HCT116 (cell line): Measurements from ENCODE around the gene PTPN12.

Experiments used
- ATF3 ChIP-seq: IDR thresholded peaks from 2 replicates; pipeline ENCODE4 v1.6.1; 2012
- EZH2 ChIP-seq: fragments of 200-600 bp; sonication (generic); IDR thresholded peaks from 2 replicates; pipeline ENCODE4 v1.6.1; 2017; ENCODE audit warnings: antibody characterized with exemption, mixed run types
- EZH2phosphoT487 ChIP-seq: fragments of 200-600 bp; IDR thresholded peaks from 2 replicates; pipeline ENCODE4 v1.6.1; 2018; ENCODE audit warnings: antibody characterized with exemption, borderline replicate concordance
- POLR2A ChIP-seq: IDR thresholded peaks from 2 replicates; pipeline ENCODE4 v1.7.0; 2011; ENCODE audit warnings: borderline replicate concordance; ENCODE audit not compliant: insufficient read depth, insufficient read length; ENCODE audit errors: extremely low read depth
- POLR2AphosphoS5 ChIP-seq: IDR thresholded peaks from 2 replicates; pipeline ENCODE4 v1.6.1; 2011; ENCODE audit warnings: mild to moderate bottlenecking, low read depth, low read length, moderate library complexity
- RAD21 ChIP-seq: IDR thresholded peaks from 2 replicates; pipeline ENCODE4 v1.6.1; 2012; ENCODE audit warnings: low read depth, mild to moderate bottlenecking
- SIN3A ChIP-seq: IDR thresholded peaks from 2 replicates; pipeline ENCODE4 v1.6.1; 2012; ENCODE audit warnings: low read depth
- SP1 ChIP-seq: IDR thresholded peaks from 2 replicates; pipeline ENCODE4 v1.6.1; 2012; ENCODE audit warnings: low read depth
- YY1 ChIP-seq: IDR thresholded peaks from 2 replicates; pipeline ENCODE4 v1.6.1; 2011; ENCODE audit warnings: low read length, low read depth, moderate library complexity, mild to moderate bottlenecking; ENCODE audit not compliant: insufficient replicate concordance; ENCODE audit errors: extremely low read depth
- ZNF274 ChIP-seq: fragments of 200-500 bp; sonication (Bioruptor generic); IDR thresholded peaks from 2 replicates; pipeline ENCODE4 v1.6.1; 2014; ENCODE audit warnings: mild to moderate bottlenecking, low read depth, low read length, inconsistent platforms
- TF ChIP-seq, protein P1 (sequence below), 3 experiments: fragments of 200-600 bp in 1 of 3; sonication (generic) in 1 of 3; IDR thresholded peaks in 2 of 3; conservative IDR thresholded peaks in 1 of 3; 2 replicates each; pipeline ENCODE4 v1.5.1; 2012 to 2017; ENCODE audit warnings: low read depth in 2 of 3, low read length in 2 of 3, antibody characterized with exemption in 1 of 3, borderline replicate concordance in 1 of 3, control low read depth in 1 of 3, mild to moderate bottlenecking in 1 of 3, mixed read lengths in 1 of 3, mixed run types in 1 of 3, moderate library complexity in 1 of 3; ENCODE audit not compliant: insufficient read depth in 1 of 3

- TF ChIP-seq ATF3 = no peak
- TF ChIP-seq SP1 = no peak
- TF ChIP-seq, protein P1, sequence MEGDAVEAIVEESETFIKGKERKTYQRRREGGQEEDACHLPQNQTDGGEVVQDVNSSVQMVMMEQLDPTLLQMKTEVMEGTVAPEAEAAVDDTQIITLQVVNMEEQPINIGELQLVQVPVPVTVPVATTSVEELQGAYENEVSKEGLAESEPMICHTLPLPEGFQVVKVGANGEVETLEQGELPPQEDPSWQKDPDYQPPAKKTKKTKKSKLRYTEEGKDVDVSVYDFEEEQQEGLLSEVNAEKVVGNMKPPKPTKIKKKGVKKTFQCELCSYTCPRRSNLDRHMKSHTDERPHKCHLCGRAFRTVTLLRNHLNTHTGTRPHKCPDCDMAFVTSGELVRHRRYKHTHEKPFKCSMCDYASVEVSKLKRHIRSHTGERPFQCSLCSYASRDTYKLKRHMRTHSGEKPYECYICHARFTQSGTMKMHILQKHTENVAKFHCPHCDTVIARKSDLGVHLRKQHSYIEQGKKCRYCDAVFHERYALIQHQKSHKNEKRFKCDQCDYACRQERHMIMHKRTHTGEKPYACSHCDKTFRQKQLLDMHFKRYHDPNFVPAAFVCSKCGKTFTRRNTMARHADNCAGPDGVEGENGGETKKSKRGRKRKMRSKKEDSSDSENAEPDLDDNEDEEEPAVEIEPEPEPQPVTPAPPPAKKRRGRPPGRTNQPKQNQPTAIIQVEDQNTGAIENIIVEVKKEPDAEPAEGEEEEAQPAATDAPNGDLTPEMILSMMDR (IDR thresholded peaks at IDR 0.05 in 2 of 3, conservative IDR thresholded peaks at IDR 0.05 in 1 of 3; ENCODE audit: borderline replicate concordance in 1 of 3, insufficient read depth in 1 of 3, low read depth in 2 of 3, low read length in 2 of 3) = no peak
- TF ChIP-seq YY1 = no peak
- TF ChIP-seq POLR2AphosphoS5 = no peak
- no peak for TF ChIP-seq POLR2A
- TF ChIP-seq ZNF274 = no peak
- TF ChIP-seq EZH2phosphoT487 = no peak
- TF ChIP-seq RAD21 = no peak
- TF ChIP-seq SIN3A = no peak
- TF ChIP-seq EZH2 = no peak
These were observed 30.2 kb upstream of the PTPN12 start for GRCh38 chr7:77506899-77507298.
